Stimulated activated CD4-positive, alpha-beta T cell treated with anti-CD3 and anti-CD28 coated beads, Interleukin-2, amount 100 ng/mL, for 4 hours (primary cell): ENCODE data around the gene PXT1.
A peak's percentile ranks its signal among the peaks of the same experiment; 100 is the strongest.
"Not testable (repeated sequence)": the region's sequence is repeated elsewhere in the genome, so short reads cannot be mapped to it uniquely, and the experiment has no call there.

ENCODE experiments used
- DNase-seq: peaks from one replicate; pipeline ENCODE4 v3.0.0-alpha.2; 2020; ENCODE audit warnings: low read depth

Gene PXT1

GRCh38 chr6:36442671-36443470, at the start of gene PXT1, which contains the start of gene KCTD20:
Gene PXT1 (minus strand): TSS chr6:36442854. CDS start chr6:36426082, 16,772 bp downstream.
Gene KCTD20 (plus strand): TSS chr6:36443000. CDS start chr6:36470098, 27,098 bp downstream.
- DNase-seq, result peak; percentile 79

- no peak for DNase-seq
These were observed 49.4 kb upstream of the PXT1 start for GRCh38 chr6:36492092-36492491.

GRCh38 chr6:36491378-36491965, 48.8 kb upstream of the PXT1 start:
- DNase-seq, result no peak

GRCh38 chr6:36489426-36489825, 46.8 kb upstream of the PXT1 start:
- no peak for DNase-seq

- no peak for DNase-seq
These were observed 45.6 kb upstream of the PXT1 start for GRCh38 chr6:36488221-36488620.

GRCh38 chr6:36487698-36488097, 45.0 kb upstream of the PXT1 start:
- DNase-seq, result no peak

- DNase-seq, result no peak
These were observed 42.1 kb upstream of the PXT1 start for GRCh38 chr6:36484736-36485135.

- DNase-seq, result not testable (repeated sequence)
These were observed 40.7 kb upstream of the PXT1 start for GRCh38 chr6:36483326-36483725.

GRCh38 chr6:36479256-36479655, 36.6 kb upstream of the PXT1 start:
- DNase-seq, result no peak

- DNase-seq, result no peak
These were observed 35.4 kb upstream of the PXT1 start for GRCh38 chr6:36478051-36478526.

GRCh38 chr6:36469946-36470345, 27.3 kb upstream of the PXT1 start:
- no peak for DNase-seq

- DNase-seq, result no peak
These were observed 26.6 kb upstream of the PXT1 start for GRCh38 chr6:36469148-36469661.

GRCh38 chr6:36467625-36468024, 25.0 kb upstream of the PXT1 start:
- DNase-seq, result no peak

- no peak for DNase-seq
These were observed 21.6 kb upstream of the PXT1 start for GRCh38 chr6:36464233-36464632.

- DNase-seq, result no peak
These were observed 21.0 kb upstream of the PXT1 start for GRCh38 chr6:36463676-36464075.

- no peak for DNase-seq
These were observed 19.0 kb upstream of the PXT1 start for GRCh38 chr6:36461646-36462045.

GRCh38 chr6:36460916-36461315, 18.3 kb upstream of the PXT1 start:
- no peak for DNase-seq

GRCh38 chr6:36459501-36459900, 16.8 kb upstream of the PXT1 start:
- DNase-seq, result no peak

- no peak for DNase-seq
These were observed 12.9 kb upstream of the PXT1 start for GRCh38 chr6:36455486-36456027.

GRCh38 chr6:36452897-36453296, 10.2 kb upstream of the PXT1 start:
- DNase-seq, result not testable (repeated sequence)

GRCh38 chr6:36449173-36449572, 6.5 kb upstream of the PXT1 start:
- not testable (repeated sequence) for DNase-seq

GRCh38 chr6:36445621-36446020, 3.0 kb upstream of the PXT1 start:
- no peak for DNase-seq

GRCh38 chr6:36444470-36444869, 1.8 kb upstream of the PXT1 start:
- DNase-seq, result no peak
